MM.1S (cell line): ENCODE results near the gene LTN1.
"Not testable (repeated sequence)": the region's sequence is repeated elsewhere in the genome, so short reads cannot be mapped to it uniquely, and the experiment has no call there.

Experiments
- DNase-seq: peaks from one replicate; pipeline ENCODE4 v3.0.0-alpha.2; 2015
- H2AFZ ChIP-seq: fragments of 300-600 bp; sonication (generic); 2 replicates; pipeline ENCODE4 v1.6.0; 2016; ENCODE audit warnings: antibody characterized with exemption, low read length
- H3F3A ChIP-seq: fragments of 300-600 bp; sonication (generic); 2 replicates; pipeline ENCODE4 v1.6.1; 2016; ENCODE audit warnings: mild to moderate bottlenecking, antibody characterized with exemption, low read length, moderate library complexity, mixed read lengths; ENCODE audit not compliant: insufficient read depth
- H3K27ac ChIP-seq: fragments of 300-600 bp; sonication (generic); 2 replicates; pipeline ENCODE4 v1.5.1; 2016; ENCODE audit warnings: mild to moderate bottlenecking, low read length
- H3K27me3 ChIP-seq: fragments of 300-600 bp; sonication (generic); replicated peaks from 2 replicates; pipeline ENCODE4 v1.6.0; 2016; ENCODE audit warnings: low read length; ENCODE audit not compliant: insufficient read depth
- H3K36me3 ChIP-seq: fragments of 300-600 bp; sonication (generic); replicated peaks from 2 replicates; pipeline ENCODE4 v1.6.1; 2016; ENCODE audit warnings: mild to moderate bottlenecking, low read length, mixed read lengths; ENCODE audit not compliant: insufficient read depth
- H3K4me1 ChIP-seq: fragments of 300-600 bp; sonication (generic); 2 replicates; pipeline ENCODE4 v1.6.1; 2016; ENCODE audit warnings: low read length, mixed read lengths
- H3K4me2 ChIP-seq: fragments of 300-600 bp; sonication (generic); 2 replicates; pipeline ENCODE4 v1.6.0; 2016; ENCODE audit warnings: low read depth, low read length
- H3K4me3 ChIP-seq: fragments of 300-600 bp; sonication (generic); 2 replicates; pipeline ENCODE4 v1.5.1; 2016; ENCODE audit warnings: low read length, mixed read lengths
- H3K79me2 ChIP-seq: fragments of 300-600 bp; sonication (generic); 2 replicates; pipeline ENCODE4 v1.6.1; 2016; ENCODE audit warnings: mixed run types, low read length, mixed read lengths
- H3K9ac ChIP-seq: fragments of 300-600 bp; sonication (generic); 2 replicates; pipeline ENCODE4 v1.6.1; 2016; ENCODE audit warnings: low read length, mixed read lengths
- H3K9me2 ChIP-seq: fragments of 300-600 bp; sonication (generic); replicated peaks from 2 replicates; pipeline ENCODE4 v1.6.1; 2016; ENCODE audit warnings: mild to moderate bottlenecking, low read length, mixed read lengths; ENCODE audit not compliant: insufficient read depth
- H3K9me3 ChIP-seq: fragments of 300-600 bp; sonication (generic); replicated peaks from 2 replicates; pipeline ENCODE4 v1.6.1; 2016; ENCODE audit warnings: mild to moderate bottlenecking, low read length, mixed read lengths; ENCODE audit not compliant: insufficient read depth
- H4K20me1 ChIP-seq: fragments of 300-600 bp; sonication (generic); 2 replicates; pipeline ENCODE4 v1.6.1; 2016; ENCODE audit warnings: mild to moderate bottlenecking, low read length, moderate library complexity, mixed read lengths; ENCODE audit not compliant: insufficient read depth
- CTCF ChIP-seq: fragments of 300-600 bp; sonication (generic); IDR thresholded peaks from 2 replicates; pipeline ENCODE4 v1.5.1; 2016; ENCODE audit warnings: antibody characterized with exemption, low read length, mixed read lengths
- EZH2 ChIP-seq: fragments of 300-600 bp; sonication (generic); optimal IDR thresholded peaks from 2 replicates; pipeline ENCODE3; 2017; ENCODE audit warnings: low read depth, mild to moderate bottlenecking, antibody characterized with exemption, low read length, mixed read lengths
- EZH2phosphoT487 ChIP-seq: fragments of 300-600 bp; sonication (generic); IDR thresholded peaks from 2 replicates; pipeline ENCODE4 v1.6.1; 2018; ENCODE audit warnings: antibody characterized with exemption, low read length

LTN1 gene

GRCh38 chr21:29018540-29018939, 25.9 kb upstream of the LTN1 start:
- peak overlapping the region; percentile 87 for H3K4me2 ChIP-seq
- H3F3A ChIP-seq = no peaks in the 10 kb centered on the region
- no peaks in the 10 kb centered on the region for H3K9me2 ChIP-seq
- H2AFZ ChIP-seq = peak overlapping the region; percentile 97
- H3K27ac ChIP-seq = peak overlapping the region; percentile 51; the same call in 1 of the 2 replicates
- no peaks in the 10 kb centered on the region for H3K9me3 ChIP-seq
- no peak for DNase-seq
- peaks cover 13% of the 10 kb centered on the region for H3K79me2 ChIP-seq
- no peaks in the 10 kb centered on the region for H4K20me1 ChIP-seq
- H3K36me3 ChIP-seq = no peaks in the 10 kb centered on the region
- no peaks in the 10 kb centered on the region for H3K4me1 ChIP-seq
- peak overlapping the region; percentile 95 for H3K4me3 ChIP-seq
- peak overlapping the region; percentile 87 for H3K9ac ChIP-seq
- H3K27me3 ChIP-seq = no peaks in the 10 kb centered on the region
- no peak for TF ChIP-seq EZH2
- TF ChIP-seq EZH2phosphoT487 = no peak

DNA sequence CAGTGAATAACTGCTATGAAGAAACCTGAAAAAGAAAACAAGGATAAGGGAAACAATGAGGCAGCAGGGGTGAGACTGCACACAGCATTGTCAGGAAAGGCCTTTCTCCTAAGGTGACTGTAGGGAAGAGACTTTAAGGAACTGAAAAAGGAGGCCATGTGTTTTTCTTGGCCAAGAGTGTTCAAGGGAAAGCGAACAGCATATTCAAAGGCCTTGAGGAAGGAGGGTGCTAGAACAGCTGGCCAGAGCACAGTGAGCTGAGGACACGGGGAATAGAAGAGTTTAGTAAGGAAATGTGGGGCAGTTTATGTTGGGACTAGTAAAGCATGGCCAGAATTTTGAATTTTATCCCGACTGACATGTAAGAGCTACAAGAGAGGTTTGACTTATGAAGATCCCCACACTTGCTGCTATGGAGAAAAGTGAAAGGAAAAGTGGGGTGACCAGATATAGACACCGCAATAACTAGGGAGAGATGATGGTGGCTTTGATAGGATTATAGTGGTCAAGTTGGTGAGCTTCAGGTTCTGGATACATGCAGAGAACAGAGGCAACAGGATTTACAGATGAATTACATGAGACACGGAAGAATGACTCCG, 25.1 kb upstream of the LTN1 start:
- no peaks in the 10 kb centered on the region for H3K36me3 ChIP-seq
- H3K79me2 ChIP-seq = peaks cover 13% of the 10 kb centered on the region
- no peaks in the 10 kb centered on the region for H3K9me2 ChIP-seq
- peak overlapping the region; percentile 87; the same call in 1 of the 2 replicates for H3K9ac ChIP-seq
- no peaks in the 10 kb centered on the region for H3K27me3 ChIP-seq
- H3F3A ChIP-seq = no peaks in the 10 kb centered on the region
- H4K20me1 ChIP-seq = no peaks in the 10 kb centered on the region
- H3K9me3 ChIP-seq = no peaks in the 10 kb centered on the region
- peak overlapping the region; percentile 95 for H3K4me3 ChIP-seq
- H3K4me1 ChIP-seq = no peaks in the 10 kb centered on the region
- no peak for DNase-seq
- peak overlapping the region; percentile 87 for H3K4me2 ChIP-seq
- TF ChIP-seq CTCF = no peak
- no peak overlapping the region for H3K27ac ChIP-seq
- peak overlapping the region; percentile 97 for H2AFZ ChIP-seq

GRCh38 chr21:29011236-29011635, 18.6 kb upstream of the LTN1 start:
- H3K27me3 ChIP-seq, H3K36me3 ChIP-seq, H2AFZ ChIP-seq, H4K20me1 ChIP-seq, H3K79me2 ChIP-seq, H3K4me1 ChIP-seq, H3K4me2 ChIP-seq, H3K9me2 ChIP-seq, H3K9me3 ChIP-seq, DNase-seq, H3K27ac ChIP-seq, H3F3A ChIP-seq, H3K9ac ChIP-seq, H3K4me3 ChIP-seq: not testable (repeated sequence)

DNA sequence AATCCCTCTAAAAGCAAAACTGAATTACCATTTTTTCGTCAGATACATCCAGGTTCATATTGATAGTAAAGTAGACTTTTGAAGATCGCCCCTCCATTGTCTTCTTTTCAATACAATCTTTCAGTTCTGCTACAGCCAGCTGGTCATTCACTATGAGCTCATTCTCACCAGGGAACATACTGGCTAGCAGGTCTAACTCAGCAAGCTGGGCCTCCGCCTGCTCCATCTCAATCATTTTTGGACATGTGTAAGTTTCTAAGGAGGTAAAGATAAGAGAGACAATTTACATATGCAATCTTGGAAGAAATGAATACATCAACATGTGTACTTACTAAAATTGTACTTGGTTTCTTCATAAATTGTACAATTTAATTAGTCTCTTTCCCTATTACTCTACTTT, 15.7 kb upstream of the LTN1 start:
- Histone ChIP-seq H3K79me2 (no peaks in the 10 kb centered on the region), H3K4me2 (no peak overlapping the region), H2AFZ (no peak overlapping the region), H3K27me3 (no peaks in the 10 kb centered on the region), H3K36me3 (no peaks in the 10 kb centered on the region), H3K4me1 (no peaks in the 10 kb centered on the region), H3K27ac (no peak overlapping the region), H3K9me2 (no peaks in the 10 kb centered on the region), H3K4me3 (no peak overlapping the region), H3K9ac (no peak overlapping the region), H4K20me1 (no peaks in the 10 kb centered on the region), H3F3A (peaks cover 4% of the 10 kb centered on the region), H3K9me3 (no peaks in the 10 kb centered on the region)
- TF ChIP-seq EZH2phosphoT487 = no peak
- no peak for TF ChIP-seq EZH2
- no peak for TF ChIP-seq CTCF
- no peak for DNase-seq
